ENCODE data around the gene RNF113A. TPM values are rescaled to one million over a fixed set of nuclear protein-coding genes. Genes with fewer than 3 reads are reported as not detected.
"Not testable (repeated sequence)": the region's sequence is repeated elsewhere in the genome, so short reads cannot be mapped to it uniquely, and the experiment has no call there.

The RNF113A gene
- polyA plus RNA-seq, 3 donors: 20.4 to 21.6 (median 21.5) TPM

- not testable (repeated sequence) for H3K9me3 Mint-ChIP-seq
- H3K27me3 Mint-ChIP-seq (ENCODE audit: low read depth in 3 of 3): peaks cover 0 to 27% (median 24%) of the 10 kb centered on the region in 3 donors
- 95% methylated on average over 7 of the region's 36 CpGs for WGBS (ENCODE audit: insufficient coverage)
Measured at GRCh38 chrX:119890626-119891025, 19.1 kb upstream of the RNF113A start.

GRCh38 chrX:119887721-119888425 is 16.3 kb upstream of the RNF113A start:
- Histone ChIP-seq H3K4me2 (replicated peaks; ENCODE audit: extremely low read depth, low read length, poor library complexity, severe bottlenecking) (peak overlapping the region; percentile 73), H4K20me1 (ENCODE audit: insufficient read depth, low read length) (no peaks in the 10 kb centered on the region), H3K36me3 (replicated peaks in 1 of 2; ENCODE audit: control insufficient read depth in 1 of 2, insufficient read depth in 2 of 2, low read length in 2 of 2) (no peaks in the 10 kb centered on the region), H3K4me3 (replicated peaks in 1 of 3; ENCODE audit: low read depth in 2 of 3, low read length in 3 of 3) (peak overlapping the region; percentile 28 to 67 (median 37)), H3K27me3 (ENCODE audit: control insufficient read depth in 2 of 2, insufficient read depth in 2 of 2, low read length in 2 of 2) (no peaks in the 10 kb centered on the region), H2AFZ (ENCODE audit: insufficient read depth, low read depth, low read length, poor library complexity, severe bottlenecking) (peak overlapping the region; percentile 80), H3K9me3 (replicated peaks in 1 of 2; ENCODE audit: control insufficient read depth in 1 of 2, insufficient read depth in 1 of 2, low read length in 2 of 2) (no peaks in the 10 kb centered on the region), H3K79me2 (ENCODE audit: insufficient read depth, low read length) (no peaks in the 10 kb centered on the region), H3K27ac (ENCODE audit: low read depth in 1 of 2, low read length in 2 of 2) (no peak overlapping the region), H3K9ac (ENCODE audit: insufficient read depth, low read length, poor library complexity, severe bottlenecking) (peak overlapping the region; percentile 32), H3K4me1 (ENCODE audit: control insufficient read depth in 1 of 2, insufficient read depth in 2 of 2, low read length in 2 of 2) (peaks cover 0 to 9% of the 10 kb centered on the region in 2 donors)
- intact Hi-C loops (cut with micrococcal nuclease): no loop called here
- H3K36me3 Mint-ChIP-seq: no peaks in the 10 kb centered on the region
- H3K27me3 Mint-ChIP-seq (ENCODE audit: low read depth in 3 of 3): peaks cover 0 to 24% (median 23%) of the 10 kb centered on the region in 3 donors
- 15% methylated on average over 10 of the region's 40 CpGs for WGBS (ENCODE audit: insufficient coverage)
- peaks cover 7% of the 10 kb centered on the region for H3K4me1 Mint-ChIP-seq
- peaks cover 0 to 9% (median 0%) of the 10 kb centered on the region in 7 donors for H3K9me3 Mint-ChIP-seq
- peak; percentile 62 for TF ChIP-seq CTCF (IDR thresholded peaks at IDR 0.05)
- DNase-seq: peak; percentile 50 to 67 (median 56)
- H3K4me3 Mint-ChIP-seq: peak overlapping the region; percentile 59 to 82
- H3K27ac Mint-ChIP-seq: peak overlapping the region in 1 of 7 donors; percentile 41

More at GRCh38 chrX:119890626-119891025, 19.1 kb upstream of the RNF113A start:
- H3K36me3 ChIP-seq (replicated peaks in 1 of 2; ENCODE audit: control insufficient read depth in 1 of 2, insufficient read depth in 2 of 2, low read length in 2 of 2); intact Hi-C loops (cut with micrococcal nuclease); H3K4me1 Mint-ChIP-seq; H4K20me1 ChIP-seq (ENCODE audit: insufficient read depth, low read length); H3K4me3 Mint-ChIP-seq; H2AFZ ChIP-seq (ENCODE audit: insufficient read depth, low read depth, low read length, poor library complexity, severe bottlenecking); H3K9ac ChIP-seq (ENCODE audit: insufficient read depth, low read length, poor library complexity, severe bottlenecking); H3K27me3 ChIP-seq (ENCODE audit: control insufficient read depth in 2 of 2, insufficient read depth in 2 of 2, low read length in 2 of 2); H3K79me2 ChIP-seq (ENCODE audit: insufficient read depth, low read length); DNase-seq; H3K4me1 ChIP-seq (ENCODE audit: control insufficient read depth in 1 of 2, insufficient read depth in 2 of 2, low read length in 2 of 2); H3K9me3 ChIP-seq (replicated peaks in 1 of 2; ENCODE audit: control insufficient read depth in 1 of 2, insufficient read depth in 1 of 2, low read length in 2 of 2); H3K27ac ChIP-seq (ENCODE audit: low read depth in 1 of 2, low read length in 2 of 2); H3K4me2 ChIP-seq (replicated peaks; ENCODE audit: extremely low read depth, low read length, poor library complexity, severe bottlenecking); H3K27ac Mint-ChIP-seq; H3K4me3 ChIP-seq (replicated peaks in 1 of 3; ENCODE audit: low read depth in 2 of 3, low read length in 3 of 3); H3K36me3 Mint-ChIP-seq: not testable (repeated sequence)

Measured in CD14-positive monocyte (primary cell).